ENCODE results near the gene AGAP1. TPM values are rescaled to one million over a fixed set of nuclear protein-coding genes. Genes with fewer than 3 reads are reported as not detected.

The AGAP1 gene
- total RNA-seq, 1 donor from 2014 or later, result 43.8 TPM

DNA sequence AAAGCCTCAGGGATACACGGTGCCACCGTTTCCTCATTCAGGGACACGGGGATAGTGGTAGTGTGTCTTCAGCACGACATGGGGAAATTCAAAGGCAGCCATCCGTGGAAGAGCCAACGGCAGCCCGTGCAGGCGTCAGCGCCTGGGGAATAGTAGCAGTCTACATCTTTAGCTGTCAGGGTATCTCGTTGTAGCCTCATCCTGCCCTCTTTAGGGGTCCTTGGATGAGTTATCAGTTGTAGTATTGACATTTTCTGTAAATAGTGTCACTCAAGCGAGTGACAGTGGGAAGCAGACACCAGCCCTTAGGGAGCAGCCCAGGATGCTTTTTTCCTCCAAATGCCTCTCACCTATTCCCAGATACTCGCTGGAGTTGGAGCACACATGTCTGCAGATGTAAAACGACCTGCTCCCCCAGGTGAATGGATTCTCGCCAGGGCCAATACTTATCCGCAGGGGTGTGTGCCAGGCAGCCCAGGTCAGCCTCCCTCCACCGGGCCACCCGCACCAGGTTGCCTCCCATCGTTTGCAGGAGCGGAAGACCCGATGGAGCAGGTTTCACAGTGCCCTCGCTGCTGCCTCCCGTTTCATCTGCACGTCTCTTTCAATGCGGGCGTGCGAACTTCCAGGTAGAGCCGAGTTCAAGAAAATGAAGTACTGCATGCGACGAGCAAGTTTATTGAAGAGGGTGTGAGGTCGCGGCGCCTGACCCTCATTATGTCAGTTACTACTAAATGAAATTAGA is 41.0 kb downstream of the AGAP1 start:
- DNase-seq (ENCODE audit: extremely low spot score, unreplicated experiment), result no peak
- Mint-ChIP-seq H3K9me3 (ENCODE audit: unreplicated experiment) (no peaks in the 10 kb centered on the region), H3K4me1 (ENCODE audit: unreplicated experiment) (peaks cover 3% of the 10 kb centered on the region), H3K27me3 (ENCODE audit: unreplicated experiment) (no peaks in the 10 kb centered on the region), H3K4me3 (ENCODE audit: unreplicated experiment) (no peak overlapping the region), H3K27ac (ENCODE audit: unreplicated experiment) (no peak overlapping the region), H3K36me3 (ENCODE audit: unreplicated experiment) (no peaks in the 10 kb centered on the region)
- TF ChIP-seq, protein P1, sequence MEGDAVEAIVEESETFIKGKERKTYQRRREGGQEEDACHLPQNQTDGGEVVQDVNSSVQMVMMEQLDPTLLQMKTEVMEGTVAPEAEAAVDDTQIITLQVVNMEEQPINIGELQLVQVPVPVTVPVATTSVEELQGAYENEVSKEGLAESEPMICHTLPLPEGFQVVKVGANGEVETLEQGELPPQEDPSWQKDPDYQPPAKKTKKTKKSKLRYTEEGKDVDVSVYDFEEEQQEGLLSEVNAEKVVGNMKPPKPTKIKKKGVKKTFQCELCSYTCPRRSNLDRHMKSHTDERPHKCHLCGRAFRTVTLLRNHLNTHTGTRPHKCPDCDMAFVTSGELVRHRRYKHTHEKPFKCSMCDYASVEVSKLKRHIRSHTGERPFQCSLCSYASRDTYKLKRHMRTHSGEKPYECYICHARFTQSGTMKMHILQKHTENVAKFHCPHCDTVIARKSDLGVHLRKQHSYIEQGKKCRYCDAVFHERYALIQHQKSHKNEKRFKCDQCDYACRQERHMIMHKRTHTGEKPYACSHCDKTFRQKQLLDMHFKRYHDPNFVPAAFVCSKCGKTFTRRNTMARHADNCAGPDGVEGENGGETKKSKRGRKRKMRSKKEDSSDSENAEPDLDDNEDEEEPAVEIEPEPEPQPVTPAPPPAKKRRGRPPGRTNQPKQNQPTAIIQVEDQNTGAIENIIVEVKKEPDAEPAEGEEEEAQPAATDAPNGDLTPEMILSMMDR (IDR thresholded peaks at IDR 0.05), result no peak

DNA sequence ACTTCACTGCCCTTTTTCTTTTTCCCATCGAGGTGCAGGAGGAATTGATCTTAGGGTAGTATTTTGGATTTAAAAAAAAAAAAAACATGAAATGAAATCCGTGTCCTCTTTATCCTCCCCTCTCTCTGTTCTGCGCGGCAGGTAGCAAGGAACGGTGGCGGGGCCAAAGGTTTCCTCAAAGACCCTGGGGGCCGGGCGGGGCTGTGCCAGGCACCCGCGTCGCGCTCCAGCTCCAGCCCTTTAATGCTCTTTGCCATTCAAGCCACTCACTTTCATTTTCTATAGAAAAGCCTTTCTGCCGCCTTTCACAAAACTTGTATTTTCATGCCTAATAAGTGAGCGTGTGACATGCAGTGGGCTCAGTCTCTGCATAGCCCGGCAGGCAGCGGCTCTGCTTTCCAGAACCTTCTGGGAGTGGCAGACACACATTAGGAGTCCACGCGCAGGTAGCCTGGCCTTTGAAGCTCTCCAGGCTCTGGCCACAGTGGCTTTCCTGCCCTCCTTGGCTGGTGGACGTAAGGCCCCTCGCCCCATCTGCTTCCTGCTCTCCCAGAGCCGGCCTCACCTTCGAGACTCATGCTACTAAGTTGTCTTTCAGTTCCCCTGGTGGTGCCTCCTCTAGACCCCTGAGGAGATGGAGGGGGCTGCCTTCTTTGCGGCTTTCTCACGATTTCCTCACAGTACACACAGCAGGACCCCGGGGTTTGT is 41.7 kb downstream of the AGAP1 start:
- Mint-ChIP-seq H3K27ac (ENCODE audit: unreplicated experiment) (no peak overlapping the region), H3K4me3 (ENCODE audit: unreplicated experiment) (no peak overlapping the region), H3K9me3 (ENCODE audit: unreplicated experiment) (no peaks in the 10 kb centered on the region), H3K27me3 (ENCODE audit: unreplicated experiment) (no peaks in the 10 kb centered on the region), H3K4me1 (ENCODE audit: unreplicated experiment) (peaks cover 3% of the 10 kb centered on the region), H3K36me3 (ENCODE audit: unreplicated experiment) (no peaks in the 10 kb centered on the region)
- TF ChIP-seq, protein P1 (IDR thresholded peaks at IDR 0.05), result no peak
- no peak for DNase-seq (ENCODE audit: extremely low spot score, unreplicated experiment)

DNA sequence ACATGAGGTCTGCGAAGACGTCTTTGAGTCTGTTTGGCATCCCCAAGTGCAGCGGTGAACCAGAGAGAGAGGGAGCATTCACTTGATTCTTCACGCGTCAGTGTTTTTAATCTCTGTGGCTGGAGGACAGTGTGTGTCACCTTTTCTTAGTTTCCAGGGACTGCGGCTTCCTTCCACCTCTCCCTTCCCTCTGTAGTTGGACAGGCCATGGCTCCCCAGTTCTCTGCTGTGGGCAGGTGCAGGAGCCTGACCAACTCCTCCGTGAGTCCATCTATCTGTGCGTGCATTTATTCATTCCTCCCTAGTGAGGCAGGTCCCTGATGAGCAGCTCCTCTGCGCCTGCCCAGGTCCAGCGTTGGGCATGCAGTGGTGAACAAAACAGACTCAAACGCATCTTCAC is 42.9 kb downstream of the AGAP1 start:
- no peak overlapping the region for H3K27ac Mint-ChIP-seq (ENCODE audit: unreplicated experiment)
- H3K4me1 Mint-ChIP-seq (ENCODE audit: unreplicated experiment), result peaks cover 3% of the 10 kb centered on the region
- no peaks in the 10 kb centered on the region for H3K27me3 Mint-ChIP-seq (ENCODE audit: unreplicated experiment)
- no peaks in the 10 kb centered on the region for H3K36me3 Mint-ChIP-seq (ENCODE audit: unreplicated experiment)
- H3K9me3 Mint-ChIP-seq (ENCODE audit: unreplicated experiment), result no peaks in the 10 kb centered on the region
- no peak overlapping the region for H3K4me3 Mint-ChIP-seq (ENCODE audit: unreplicated experiment)
- no peak for DNase-seq (ENCODE audit: extremely low spot score, unreplicated experiment)
- TF ChIP-seq, protein P1 (IDR thresholded peaks at IDR 0.05), result no peak

DNA sequence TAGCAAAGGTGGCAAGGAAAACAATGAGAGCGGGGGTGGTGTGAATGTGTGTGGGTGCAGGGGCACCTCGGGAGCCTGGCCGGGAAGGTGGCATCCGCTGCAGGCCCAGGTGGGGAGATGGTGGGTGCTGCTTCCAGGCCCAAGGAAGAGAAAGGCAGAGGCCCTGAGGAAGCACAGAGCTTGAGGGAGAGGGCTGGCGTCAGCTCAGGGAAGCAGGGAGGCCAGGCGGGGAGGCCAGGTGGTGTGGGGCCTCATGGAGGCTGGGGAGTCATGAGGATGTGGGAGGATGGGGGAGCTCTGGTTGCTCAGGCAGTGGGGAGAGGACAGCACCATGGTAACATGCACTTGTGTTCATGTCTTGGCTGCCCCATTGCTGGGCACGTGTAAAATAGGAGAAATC is 43.3 kb downstream of the AGAP1 start:
- Mint-ChIP-seq H3K27me3 (ENCODE audit: unreplicated experiment) (no peaks in the 10 kb centered on the region), H3K9me3 (ENCODE audit: unreplicated experiment) (no peaks in the 10 kb centered on the region), H3K27ac (ENCODE audit: unreplicated experiment) (no peak overlapping the region), H3K4me3 (ENCODE audit: unreplicated experiment) (no peak overlapping the region), H3K36me3 (ENCODE audit: unreplicated experiment) (no peaks in the 10 kb centered on the region), H3K4me1 (ENCODE audit: unreplicated experiment) (peaks cover 3% of the 10 kb centered on the region)
- TF ChIP-seq, protein P1 (IDR thresholded peaks at IDR 0.05), result no peak
- DNase-seq (ENCODE audit: extremely low spot score, unreplicated experiment), result no peak

DNA sequence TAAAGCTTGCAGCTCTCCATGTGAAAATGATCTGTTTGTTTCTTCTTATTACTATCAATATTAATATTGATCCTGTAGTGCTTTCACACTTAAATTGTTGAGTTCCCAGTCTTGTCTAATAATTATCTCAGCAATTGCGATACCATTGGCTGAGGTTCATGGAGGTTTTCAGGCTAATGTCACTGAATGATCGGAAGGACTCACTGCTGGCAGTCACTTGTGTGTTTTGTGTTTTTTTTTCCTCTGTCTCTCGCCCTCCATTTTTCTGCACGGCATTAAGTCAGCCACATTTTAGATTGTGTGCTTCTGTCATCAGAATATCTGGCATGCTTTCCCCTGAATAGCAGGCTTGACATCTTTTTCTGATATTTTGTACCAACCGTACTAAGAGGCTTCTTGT is 43.7 kb downstream of the AGAP1 start:
- H3K36me3 Mint-ChIP-seq (ENCODE audit: unreplicated experiment), result no peaks in the 10 kb centered on the region
- no peak for DNase-seq (ENCODE audit: extremely low spot score, unreplicated experiment)
- no peaks in the 10 kb centered on the region for H3K27me3 Mint-ChIP-seq (ENCODE audit: unreplicated experiment)
- H3K9me3 Mint-ChIP-seq (ENCODE audit: unreplicated experiment), result no peaks in the 10 kb centered on the region
- H3K27ac Mint-ChIP-seq (ENCODE audit: unreplicated experiment), result no peak overlapping the region
- H3K4me3 Mint-ChIP-seq (ENCODE audit: unreplicated experiment), result no peak overlapping the region
- TF ChIP-seq, protein P1 (IDR thresholded peaks at IDR 0.05), result no peak
- peaks cover 3% of the 10 kb centered on the region for H3K4me1 Mint-ChIP-seq (ENCODE audit: unreplicated experiment)

Data from osteocyte (in vitro differentiated cells).